Gastrocnemius medialis (tissue), 4 donors: ENCODE results near the gene GTSF1L. TPM values are rescaled to one million over a fixed set of nuclear protein-coding genes. Genes with fewer than 3 reads are reported as not detected.
"Not testable (repeated sequence)": the region's sequence is repeated elsewhere in the genome, so short reads cannot be mapped to it uniquely, and the experiment has no call there.

Experiments
- ATAC-seq, 2 donors: fragments of 150-250 bp; one replicate each; pipeline ENCODE4 v1.9.1; 2016
- DNase-seq, 2 donors: peaks; one replicate each; pipeline ENCODE4 v3.0.0-alpha.2; 2019
- H3K27ac ChIP-seq, 4 donors: fragments of 200-600 bp; sonication (generic); 1 replicate in 1 of 4; 2 replicates in 3 of 4; pipeline ENCODE4 v1.5.1; 2016 to 2018; ENCODE audit warnings: mild to moderate bottlenecking in 2 of 4, moderate library complexity in 1 of 4
- H3K27me3 ChIP-seq, 3 donors: fragments of 200-600 bp; sonication (generic) in 2 of 3; 1 replicate in 1 of 3; 2 replicates in 2 of 3; pipeline versions ENCODE4 v1.5.1 to v1.6.0; 2016 to 2019; ENCODE audit warnings: mild to moderate bottlenecking in 1 of 3, moderate library complexity in 1 of 3
- H3K36me3 ChIP-seq, 2 donors: fragments of 200-600 bp; sonication (generic) in 1 of 2; one replicate each; pipeline ENCODE4 v1.5.1; 2017 to 2018
- H3K4me1 ChIP-seq, 2 donors: fragments of 200-600 bp; sonication (generic) in 1 of 2; one replicate each; pipeline ENCODE4 v1.5.1; 2016 to 2017; ENCODE audit warnings: mild to moderate bottlenecking in 2 of 2
- H3K4me3 ChIP-seq, 4 donors: fragments of 200-600 bp; sonication (generic) in 3 of 4; 1 replicate in 1 of 4; 2 replicates in 3 of 4; pipeline ENCODE4 v1.5.1; 2016 to 2019; ENCODE audit warnings: mild to moderate bottlenecking in 2 of 4
- H3K9me3 ChIP-seq, 3 donors: fragments of 200-600 bp; sonication (generic) in 2 of 3; 1 replicate in 1 of 3; 2 replicates in 2 of 3; pipeline ENCODE4 v1.5.1; 2016 to 2019
- POLR2A ChIP-seq, 2 donors: fragments of 450-650 bp; IDR thresholded peaks; one replicate each; pipeline ENCODE4 v1.6.1; 2017; ENCODE audit warnings: antibody characterized with exemption in 2 of 2, mild to moderate bottlenecking in 2 of 2, moderate library complexity in 2 of 2
- in situ Hi-C, 4 donors: fragments of 200-750 bp; cut with MboI; loops; one replicate each; pipeline versions ENCODE4 v1.15.0 to v1.8.0; 2017; ENCODE audit warnings: low sequenced_read_pairs in 4 of 4
- intact Hi-C: fragments of 100-400 bp; cut with DNase I; formaldehyde crosslinking; loops from one replicate; pipeline ENCODE4 v1.15.1; 2023; ENCODE audit warnings: low total_unique reads
- total RNA-seq, 4 donors: library from RNA; depleted of rRNA; stranded (reverse); fragments of >200 nt; gene quantifications; one replicate each; pipeline versions ENCODE4 v1.1.0 to v1.2.3, GENCODE V29; 2016
- TF ChIP-seq, protein P1 (sequence below), 5 experiments: fragments of 450-650 bp in 3 of 5; fragments of 200-600 bp in 2 of 5; sonication (generic) in 2 of 5; IDR thresholded peaks in 4 of 5; conservative IDR thresholded peaks in 1 of 5; 1 replicate in 4 of 5; 2 replicates in 1 of 5; pipeline ENCODE4 v1.5.1; 2016 to 2019; ENCODE audit warnings: antibody characterized with exemption in 5 of 5, mild to moderate bottlenecking in 3 of 5, moderate library complexity in 3 of 5

Gene GTSF1L
- total RNA-seq, 4 donors from 2014 or later: not detected

- H3K9me3 ChIP-seq: no peaks in the 10 kb centered on the region
- no peaks in the 10 kb centered on the region for H3K36me3 ChIP-seq
- H3K4me3 ChIP-seq: no peak overlapping the region
- no peak overlapping the region for H3K27ac ChIP-seq
- no peaks in the 10 kb centered on the region for H3K4me1 ChIP-seq
- ATAC-seq: no peak
- H3K27me3 ChIP-seq: peaks cover 8 to 17% (median 12%) of the 10 kb centered on the region in 3 donors
- intact Hi-C loops (no loop called here), in situ Hi-C loops (no loop called here)
- TF ChIP-seq, protein P1, sequence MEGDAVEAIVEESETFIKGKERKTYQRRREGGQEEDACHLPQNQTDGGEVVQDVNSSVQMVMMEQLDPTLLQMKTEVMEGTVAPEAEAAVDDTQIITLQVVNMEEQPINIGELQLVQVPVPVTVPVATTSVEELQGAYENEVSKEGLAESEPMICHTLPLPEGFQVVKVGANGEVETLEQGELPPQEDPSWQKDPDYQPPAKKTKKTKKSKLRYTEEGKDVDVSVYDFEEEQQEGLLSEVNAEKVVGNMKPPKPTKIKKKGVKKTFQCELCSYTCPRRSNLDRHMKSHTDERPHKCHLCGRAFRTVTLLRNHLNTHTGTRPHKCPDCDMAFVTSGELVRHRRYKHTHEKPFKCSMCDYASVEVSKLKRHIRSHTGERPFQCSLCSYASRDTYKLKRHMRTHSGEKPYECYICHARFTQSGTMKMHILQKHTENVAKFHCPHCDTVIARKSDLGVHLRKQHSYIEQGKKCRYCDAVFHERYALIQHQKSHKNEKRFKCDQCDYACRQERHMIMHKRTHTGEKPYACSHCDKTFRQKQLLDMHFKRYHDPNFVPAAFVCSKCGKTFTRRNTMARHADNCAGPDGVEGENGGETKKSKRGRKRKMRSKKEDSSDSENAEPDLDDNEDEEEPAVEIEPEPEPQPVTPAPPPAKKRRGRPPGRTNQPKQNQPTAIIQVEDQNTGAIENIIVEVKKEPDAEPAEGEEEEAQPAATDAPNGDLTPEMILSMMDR (IDR thresholded peaks at IDR 0.05 in 4 of 5, conservative IDR thresholded peaks at IDR 0.05 in 1 of 5): no peak
- TF ChIP-seq POLR2A (IDR thresholded peaks at IDR 0.05): no peak
- no peak for DNase-seq
Observed at GRCh38 chr20:43762911-43763310, 36.1 kb upstream of the GTSF1L start.

- intact Hi-C loops: no loop called here
Observed at GRCh38 chr20:43761386-43762340, 34.9 kb upstream of the GTSF1L start.

GRCh38 chr20:43757888-43758287, 31.1 kb upstream of the GTSF1L start:
- intact Hi-C loops, DNase-seq, ATAC-seq, H3K36me3 ChIP-seq, H3K27me3 ChIP-seq, H3K9me3 ChIP-seq, H3K4me1 ChIP-seq, H3K27ac ChIP-seq, H3K4me3 ChIP-seq: not testable (repeated sequence)
- in situ Hi-C loops: loop anchor here in 2 of 4 donors (5.0 to 10.0 kb wide), 2 partner anchors 317 to 329 kb away; no protein-coding TSS in a partner anchor

More at GRCh38 chr20:43761386-43762340, 34.9 kb upstream of the GTSF1L start:
- no peaks in the 10 kb centered on the region for H3K36me3 ChIP-seq
- H3K4me1 ChIP-seq: no peaks in the 10 kb centered on the region
- H3K27me3 ChIP-seq: peaks cover 3 to 14% (median 8%) of the 10 kb centered on the region in 3 donors
- no peak overlapping the region for H3K27ac ChIP-seq
- H3K9me3 ChIP-seq: no peaks in the 10 kb centered on the region
- no peak for TF ChIP-seq POLR2A (IDR thresholded peaks at IDR 0.05)
- TF ChIP-seq, protein P1 (IDR thresholded peaks at IDR 0.05 in 4 of 5, conservative IDR thresholded peaks at IDR 0.05 in 1 of 5): no peak
- no peak for ATAC-seq
- no peak for DNase-seq
- no peak overlapping the region for H3K4me3 ChIP-seq
- in situ Hi-C loops: no loop called here

GRCh38 chr20:43755851-43756250, 29.0 kb upstream of the GTSF1L start:
- ATAC-seq (no peak), DNase-seq (no peak)
- no peak overlapping the region for H3K4me3 ChIP-seq
- peaks cover 0 to 2% (median 0%) of the 10 kb centered on the region in 3 donors for H3K27me3 ChIP-seq
- no peaks in the 10 kb centered on the region for H3K36me3 ChIP-seq
- no peak overlapping the region for H3K27ac ChIP-seq
- no peaks in the 10 kb centered on the region for H3K9me3 ChIP-seq
- TF ChIP-seq, protein P1 (IDR thresholded peaks at IDR 0.05 in 4 of 5, conservative IDR thresholded peaks at IDR 0.05 in 1 of 5): no peak
- TF ChIP-seq POLR2A (IDR thresholded peaks at IDR 0.05): no peak
- in situ Hi-C loops: loop anchor here in 2 of 4 donors (5.0 to 10.0 kb wide), 2 partner anchors 319 to 331 kb away; no protein-coding TSS in a partner anchor
- intact Hi-C loops: no loop called here
- H3K4me1 ChIP-seq: no peaks in the 10 kb centered on the region

GRCh38 chr20:43755390-43755789, 28.6 kb upstream of the GTSF1L start:
- no peak for DNase-seq
- H3K9me3 ChIP-seq: no peaks in the 10 kb centered on the region
- in situ Hi-C loops: loop anchor here in 2 of 4 donors (5.0 to 10.0 kb wide), 2 partner anchors 319 to 332 kb away; no protein-coding TSS in a partner anchor
- H3K36me3 ChIP-seq: no peaks in the 10 kb centered on the region
- H3K27ac ChIP-seq: no peak overlapping the region
- H3K4me3 ChIP-seq: no peak overlapping the region
- no peak for TF ChIP-seq POLR2A (IDR thresholded peaks at IDR 0.05)
- TF ChIP-seq, protein P1 (IDR thresholded peaks at IDR 0.05 in 4 of 5, conservative IDR thresholded peaks at IDR 0.05 in 1 of 5): no peak
- no peaks in the 10 kb centered on the region for H3K4me1 ChIP-seq
- intact Hi-C loops: no loop called here
- H3K27me3 ChIP-seq: peaks cover 0 to 2% (median 0%) of the 10 kb centered on the region in 3 donors
- ATAC-seq: no peak
